Measurements from ENCODE around the gene BMP2K. TPM values are rescaled to one million over a fixed set of nuclear protein-coding genes. Genes with fewer than 3 reads are reported as not detected.

The BMP2K gene
- total RNA-seq, 2 donors from 2014 or later, result 43.6 to 52.6 TPM

GRCh38 chr4:78749972-78750727 is 26.0 kb upstream of the BMP2K start:
- H3K4me3 ChIP-seq, result no peak overlapping the region
- H3K36me3 ChIP-seq, result no peaks in the 10 kb centered on the region
- no peaks in the 10 kb centered on the region for H3K27me3 ChIP-seq
- DNase-seq (ENCODE audit: low spot score), result no peak
- H3K4me1 ChIP-seq, result peaks cover 0 to 15% of the 10 kb centered on the region in 2 donors
- TF ChIP-seq CTCF (IDR thresholded peaks at IDR 0.05), result no peak
- peak overlapping the region in 1 of 2 donors; percentile 80 for H3K27ac ChIP-seq
- H3K9me3 ChIP-seq, result no peaks in the 10 kb centered on the region

GRCh38 chr4:78753091-78753490 is 23.1 kb upstream of the BMP2K start:
- Histone ChIP-seq H3K9me3 (no peaks in the 10 kb centered on the region), H3K27me3 (no peaks in the 10 kb centered on the region), H3K4me3 (no peak overlapping the region), H3K4me1 (peaks cover 0 to 15% of the 10 kb centered on the region in 2 donors), H3K27ac (no peak overlapping the region), H3K36me3 (no peaks in the 10 kb centered on the region)
- DNase-seq (ENCODE audit: low spot score), result no peak
- no peak for TF ChIP-seq CTCF (IDR thresholded peaks at IDR 0.05)

- no peaks in the 10 kb centered on the region for H3K9me3 ChIP-seq
- H3K27me3 ChIP-seq, result no peaks in the 10 kb centered on the region
- H3K4me3 ChIP-seq, result no peak overlapping the region
- TF ChIP-seq CTCF (IDR thresholded peaks at IDR 0.05), result no peak
- H3K36me3 ChIP-seq, result no peaks in the 10 kb centered on the region
- peaks cover 0 to 7% of the 10 kb centered on the region in 2 donors for H3K4me1 ChIP-seq
- H3K27ac ChIP-seq, result no peak overlapping the region
- DNase-seq (ENCODE audit: low spot score), result no peak
These were observed 21.3 kb upstream of the BMP2K start for GRCh38 chr4:78754872-78755271.

- no peaks in the 10 kb centered on the region for H3K4me1 ChIP-seq
- no peaks in the 10 kb centered on the region for H3K36me3 ChIP-seq
- no peaks in the 10 kb centered on the region for H3K27me3 ChIP-seq
- no peak overlapping the region for H3K27ac ChIP-seq
- no peak for TF ChIP-seq CTCF (IDR thresholded peaks at IDR 0.05)
- H3K9me3 ChIP-seq, result no peaks in the 10 kb centered on the region
- no peak overlapping the region for H3K4me3 ChIP-seq
- no peak for DNase-seq (ENCODE audit: low spot score)
These were observed 20.0 kb upstream of the BMP2K start for GRCh38 chr4:78756137-78756536.

- Histone ChIP-seq H3K4me3 (no peak overlapping the region), H3K27me3 (no peaks in the 10 kb centered on the region), H3K27ac (no peak overlapping the region), H3K4me1 (no peaks in the 10 kb centered on the region), H3K36me3 (no peaks in the 10 kb centered on the region), H3K9me3 (no peaks in the 10 kb centered on the region)
- TF ChIP-seq CTCF (IDR thresholded peaks at IDR 0.05), result no peak
- no peak for DNase-seq (ENCODE audit: low spot score)
These were observed 19.4 kb upstream of the BMP2K start for GRCh38 chr4:78756776-78757175.

- no peak overlapping the region for H3K4me3 ChIP-seq
- no peaks in the 10 kb centered on the region for H3K36me3 ChIP-seq
- TF ChIP-seq CTCF (IDR thresholded peaks at IDR 0.05), result no peak
- H3K27me3 ChIP-seq, result no peaks in the 10 kb centered on the region
- no peaks in the 10 kb centered on the region for H3K9me3 ChIP-seq
- no peak for DNase-seq (ENCODE audit: low spot score)
- H3K4me1 ChIP-seq, result no peaks in the 10 kb centered on the region
- no peak overlapping the region for H3K27ac ChIP-seq
These were observed 18.6 kb upstream of the BMP2K start for GRCh38 chr4:78757574-78757973.

Measured in right atrium auricular region (tissue), 2 donors.